ENCODE data around the gene CLIC6.

Gene CLIC6

DNA sequence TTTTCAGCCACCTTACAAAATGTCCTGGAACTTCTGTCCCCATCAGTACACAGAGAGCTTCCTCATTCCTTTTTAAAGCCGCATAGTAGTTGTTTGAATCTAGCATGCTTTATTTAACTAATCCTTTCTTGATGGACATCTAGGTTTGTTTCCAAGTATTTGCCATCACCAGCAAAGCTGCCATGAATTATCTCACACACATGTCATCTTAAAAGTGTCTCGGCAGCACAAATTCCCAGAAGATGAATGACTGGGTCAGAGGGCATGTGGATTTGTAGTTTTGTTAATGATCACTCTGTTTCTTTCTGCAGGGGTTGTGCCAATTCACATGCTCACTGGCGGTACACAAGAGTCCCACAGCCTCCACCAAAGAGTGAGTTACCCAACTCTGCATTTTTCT lies 68.3 kb downstream of the CLIC6 start:
- TF ChIP-seq GLI4 (tag by site-specific recombination; IDR thresholded peaks at IDR 0.05) (no peak), SP7 (tag by site-specific recombination; IDR thresholded peaks at IDR 0.05) (no peak), ZNF155 (tag by site-specific recombination; IDR thresholded peaks at IDR 0.05) (no peak), OSR2 (tag by site-specific recombination; IDR thresholded peaks at IDR 0.05) (no peak), ZNF423 (tag by site-specific recombination; IDR thresholded peaks at IDR 0.05) (no peak), ZNF560 (tag by site-specific recombination; IDR thresholded peaks at IDR 0.05; ENCODE audit: borderline replicate concordance) (no peak), ZFP41 (tag by site-specific recombination; IDR thresholded peaks at IDR 0.05; ENCODE audit: borderline replicate concordance) (no peak), ZBTB6 (tag by site-specific recombination; IDR thresholded peaks at IDR 0.05) (no peak), ZNF335 (tag by site-specific recombination; conservative IDR thresholded peaks at IDR 0.05) (no peak), ZNF48 (tag by site-specific recombination; IDR thresholded peaks at IDR 0.05) (no peak), ZNF513 (tag by site-specific recombination; IDR thresholded peaks at IDR 0.05) (no peak), ZBTB10 (tag by site-specific recombination; IDR thresholded peaks at IDR 0.05) (no peak), ZNF394 (tag by site-specific recombination; IDR thresholded peaks at IDR 0.05; ENCODE audit: borderline replicate concordance) (no peak), SETDB1 (IDR thresholded peaks at IDR 0.05; ENCODE audit: insufficient read length, low read length) (no peak), KLF7 (tag by site-specific recombination; IDR thresholded peaks at IDR 0.05; ENCODE audit: borderline replicate concordance) (no peak), ZNF660 (tag by site-specific recombination; IDR thresholded peaks at IDR 0.05) (no peak)
- Histone ChIP-seq H3K9me3 (ENCODE audit: control insufficient read depth, insufficient read depth, low read depth, low read length) (no peaks in the 10 kb centered on the region), H3K27ac (ENCODE audit: extremely low read depth, low read depth, low read length) (no peak overlapping the region), H3K36me3 (ENCODE audit: control insufficient read depth in 2 of 2, insufficient read depth in 1 of 2, low read length in 2 of 2) (no peaks in the 10 kb centered on the region), H3K4me3 (ENCODE audit: low read depth, low read length) (no peak overlapping the region), H3K4me1 (ENCODE audit: control insufficient read depth, insufficient read depth, low read length) (no peaks in the 10 kb centered on the region)
- CTCF ChIA-PET: interaction anchor here (1.1 to 4.8 kb wide), 2 partner anchors 8 to 14 kb away, joined by 4 to 19 read pairs; no protein-coding TSS in a partner anchor
- POLR2A ChIA-PET: interaction anchor here (1.4 kb wide), 1 partner anchor 151 kb away, joined by 3 read pairs; no protein-coding TSS in a partner anchor

- peak; percentile 76 for TF ChIP-seq ZBTB17 (tag by site-specific recombination; IDR thresholded peaks at IDR 0.05)
- TF ChIP-seq ZNF311 (tag by site-specific recombination; IDR thresholded peaks at IDR 0.05; ENCODE audit: borderline replicate concordance): peak; percentile 87; the same call in 1 of the 2 replicates
- no peak for TF ChIP-seq GLIS1 (tag by site-specific recombination; IDR thresholded peaks at IDR 0.05)
- 0 out of 2 replicates have a peak, but pooled peaks have one; percentile 42 for TF ChIP-seq ZNF157 (tag by site-specific recombination; IDR thresholded peaks at IDR 0.05)
- TF ChIP-seq ZFHX2 (tag by site-specific recombination; conservative IDR thresholded peaks at IDR 0.05): peak; percentile 82
- peak; percentile 95 for TF ChIP-seq EGR2 (tag by site-specific recombination; IDR thresholded peaks at IDR 0.05; ENCODE audit: low read depth)
- TF ChIP-seq, protein P1, sequence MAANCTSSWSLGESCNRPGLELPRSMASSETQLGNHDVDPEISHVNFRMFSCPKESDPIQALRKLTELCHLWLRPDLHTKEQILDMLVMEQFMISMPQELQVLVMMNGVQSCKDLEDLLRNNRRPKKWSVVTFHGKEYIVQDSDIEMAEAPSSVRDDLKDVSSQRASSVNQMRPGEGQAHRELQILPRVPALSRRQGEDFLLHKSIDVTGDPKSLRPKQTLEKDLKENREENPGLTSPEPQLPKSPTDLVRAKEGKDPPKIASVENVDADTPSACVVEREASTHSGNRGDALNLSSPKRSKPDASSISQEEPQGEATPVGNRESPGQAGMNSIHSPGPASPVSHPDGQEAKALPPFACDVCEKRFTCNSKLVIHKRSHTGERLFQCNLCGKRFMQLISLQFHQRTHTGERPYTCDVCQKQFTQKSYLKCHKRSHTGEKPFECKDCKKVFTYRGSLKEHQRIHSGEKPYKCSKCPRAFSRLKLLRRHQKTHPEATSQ (tag by site-specific recombination; IDR thresholded peaks at IDR 0.05): 0 out of 2 replicates have a peak, but pooled peaks have one; percentile 69
- 0 out of 2 replicates have a peak, but pooled peaks have one; percentile 10 for TF ChIP-seq ZNF266 (tag by site-specific recombination; IDR thresholded peaks at IDR 0.05; ENCODE audit: low read depth)
- 0 out of 2 replicates have a peak, but pooled peaks have one; percentile 17 for TF ChIP-seq ZNF776 (tag by site-specific recombination; IDR thresholded peaks at IDR 0.05; ENCODE audit: borderline replicate concordance)
- TF ChIP-seq ZNF366 (tag by site-specific recombination; conservative IDR thresholded peaks at IDR 0.05): peak; percentile 91
- TF ChIP-seq ZNF785 (tag by site-specific recombination; IDR thresholded peaks at IDR 0.05): 0 out of 2 replicates have a peak, but pooled peaks have one; percentile 30
- no peak for TF ChIP-seq ZNF658 (tag by site-specific recombination; IDR thresholded peaks at IDR 0.05)
- no peak for TF ChIP-seq OVOL3 (tag by site-specific recombination; IDR thresholded peaks at IDR 0.05)
- no peak for TF ChIP-seq YY2 (tag by site-specific recombination; IDR thresholded peaks at IDR 0.05)
- TF ChIP-seq ZNF473 (tag by site-specific recombination; IDR thresholded peaks at IDR 0.05): peak; percentile 71; the same call in 1 of the 2 replicates
- Histone ChIP-seq H3K4me3 (ENCODE audit: low read depth, low read length) (no peak overlapping the region), H3K27ac (ENCODE audit: extremely low read depth, low read depth, low read length) (no peak overlapping the region), H3K36me3 (ENCODE audit: control insufficient read depth in 2 of 2, insufficient read depth in 1 of 2, low read length in 2 of 2) (no peaks in the 10 kb centered on the region), H3K4me1 (ENCODE audit: control insufficient read depth, insufficient read depth, low read length) (no peaks in the 10 kb centered on the region), H3K9me3 (ENCODE audit: control insufficient read depth, insufficient read depth, low read depth, low read length) (no peaks in the 10 kb centered on the region)
- POLR2A ChIA-PET: no interaction called here
- CTCF ChIA-PET: no interaction called here
These were observed 71.4 kb downstream of the CLIC6 start for GRCh38 chr21:34740198-34740597.

Measured in HEK293 (cell line).